Kidney tubule cell (primary cell): ENCODE data around the gene PDGFA.

Experiments used
- DNase-seq: peaks from one replicate; pipeline ENCODE4 v3.0.0-alpha.2; 2018; ENCODE audit warnings: low spot score

The PDGFA gene

DNA sequence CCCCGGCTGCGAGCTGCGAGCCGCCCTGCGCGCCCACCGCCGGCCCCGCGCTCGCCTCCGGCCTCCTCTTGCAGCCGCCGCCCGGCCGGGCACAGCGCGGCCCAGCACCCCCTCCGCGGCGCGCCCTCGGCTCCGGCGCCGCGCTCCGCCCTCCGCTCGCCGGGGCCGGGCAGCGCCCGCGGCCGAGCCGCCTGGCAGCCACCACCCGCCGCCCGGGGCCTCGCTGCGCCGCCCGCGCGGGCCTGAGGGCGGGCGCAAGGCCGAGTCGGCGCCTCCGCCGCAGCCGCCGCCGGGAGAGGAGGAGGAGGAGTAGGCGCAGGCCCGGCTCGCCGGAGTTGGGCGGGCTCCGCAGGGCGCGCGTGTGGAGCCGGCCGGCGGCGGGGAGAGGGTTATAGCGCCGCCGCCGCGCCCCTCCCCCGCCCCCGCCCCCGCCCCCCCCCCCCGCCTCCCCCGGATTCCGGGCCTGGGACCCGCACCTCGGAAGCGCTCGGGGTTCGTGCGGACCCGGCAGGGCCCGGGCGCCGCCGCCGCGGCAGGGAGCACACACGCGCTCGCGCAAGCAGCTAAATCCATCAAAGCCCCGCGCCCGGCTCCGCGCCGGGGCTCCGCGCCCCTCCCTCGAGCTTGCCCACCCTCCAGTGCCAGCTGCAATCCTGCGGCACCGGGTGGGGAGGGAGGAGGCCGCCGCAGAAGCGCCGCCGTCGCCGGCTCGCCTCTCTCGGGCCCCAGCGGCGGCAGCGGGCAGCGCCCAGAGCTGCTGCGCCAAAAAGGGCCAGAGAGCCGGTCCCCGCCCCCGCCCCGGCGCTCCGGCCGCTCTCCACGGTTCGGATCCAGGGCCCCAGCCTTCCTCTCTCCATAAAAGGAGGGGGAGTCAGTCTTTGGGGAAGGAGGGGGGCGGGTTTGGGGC lies at the start of gene PDGFA:
Gene PDGFA (minus strand): TSS at position 363 of the 907 bp plus-strand sequence. CDS start 845 bp downstream, outside the sequence.
- peak; percentile 78 for DNase-seq

DNA sequence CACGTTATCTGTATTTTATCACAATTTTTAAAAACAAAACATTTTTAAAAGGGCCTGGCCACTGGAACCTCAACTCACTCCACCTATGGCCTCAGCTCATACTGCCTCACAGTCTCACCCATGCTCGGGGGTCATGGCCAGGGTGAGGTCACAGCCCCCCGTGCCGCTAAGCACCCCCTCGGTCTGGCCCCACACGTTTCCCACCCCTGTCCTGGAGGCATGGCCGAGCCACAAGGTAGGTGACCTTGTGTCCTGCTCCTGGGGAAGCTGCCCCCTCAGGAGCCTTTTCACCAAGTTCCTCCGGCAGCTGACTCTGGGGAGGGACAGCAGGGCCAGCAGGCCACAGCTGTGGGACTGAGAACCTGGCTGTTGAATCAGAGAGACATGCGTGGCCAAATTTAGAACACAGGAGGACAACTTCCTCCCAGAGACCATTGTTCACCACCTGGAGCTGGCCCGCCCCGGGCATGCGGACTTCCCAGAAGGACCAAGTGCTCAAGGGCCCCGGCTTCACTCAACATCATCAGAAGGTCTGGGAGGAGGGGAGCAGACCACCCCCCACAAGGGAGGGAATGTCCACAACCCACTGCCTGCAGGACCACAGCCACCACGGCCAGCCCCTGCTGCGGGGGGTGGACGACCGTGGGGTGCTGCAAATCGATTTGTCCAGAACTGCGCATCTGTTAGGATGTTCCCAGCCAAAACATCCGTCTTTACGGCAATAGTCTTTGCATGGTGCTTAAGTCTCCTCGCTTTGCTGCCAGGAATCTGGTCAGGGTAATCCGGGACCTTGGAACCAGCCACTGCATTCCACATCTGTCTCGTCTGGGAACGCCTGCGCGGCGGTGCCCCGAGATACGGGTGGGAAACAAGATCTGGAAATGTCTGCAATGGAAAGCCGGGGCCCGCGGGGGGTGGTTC lies 48.6 kb upstream of the PDGFA start:
- DNase-seq, result no peak

DNA sequence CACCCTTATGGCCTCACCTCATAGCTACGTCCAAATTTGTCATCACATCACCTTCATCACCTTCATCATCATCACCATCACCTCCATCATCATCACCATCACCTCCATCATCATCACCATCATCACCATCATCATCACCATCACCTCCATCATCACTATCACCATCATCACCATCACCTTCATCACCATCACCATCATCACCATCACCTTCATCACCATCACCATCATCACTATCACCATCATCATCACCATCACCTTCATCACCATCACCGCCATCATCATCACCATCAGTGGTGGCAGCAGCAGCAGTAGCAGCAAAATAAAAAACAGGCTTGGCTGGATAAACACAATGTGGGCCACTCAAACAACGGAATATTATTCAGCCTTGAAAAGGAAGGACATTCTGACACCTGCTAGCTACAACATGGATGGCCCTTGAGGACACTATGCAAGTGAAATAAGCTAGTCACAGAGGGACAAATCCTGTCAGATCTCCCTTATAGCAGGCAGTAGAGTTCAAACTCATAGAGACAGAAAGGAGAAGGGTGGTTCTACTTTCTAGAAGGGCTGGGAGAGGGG lies 47.7 kb upstream of the PDGFA start:
- no peak for DNase-seq

DNA sequence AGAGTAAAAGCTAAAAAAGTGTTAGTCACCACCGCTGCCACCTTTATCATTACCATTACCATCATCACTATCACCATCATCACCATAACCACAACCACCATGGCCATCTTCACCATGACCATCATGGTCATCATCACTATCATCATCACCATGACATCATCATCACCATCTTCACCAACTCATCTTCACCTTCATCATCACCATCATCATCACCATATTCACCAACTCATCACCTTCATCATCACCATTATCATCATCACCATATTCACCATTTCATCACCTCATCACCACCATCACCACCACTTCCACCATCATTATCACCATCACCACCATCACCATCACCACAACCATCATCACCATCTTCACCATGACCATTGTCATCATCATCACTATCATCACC lies 46.5 kb upstream of the PDGFA start:
- DNase-seq, result no peak

DNA sequence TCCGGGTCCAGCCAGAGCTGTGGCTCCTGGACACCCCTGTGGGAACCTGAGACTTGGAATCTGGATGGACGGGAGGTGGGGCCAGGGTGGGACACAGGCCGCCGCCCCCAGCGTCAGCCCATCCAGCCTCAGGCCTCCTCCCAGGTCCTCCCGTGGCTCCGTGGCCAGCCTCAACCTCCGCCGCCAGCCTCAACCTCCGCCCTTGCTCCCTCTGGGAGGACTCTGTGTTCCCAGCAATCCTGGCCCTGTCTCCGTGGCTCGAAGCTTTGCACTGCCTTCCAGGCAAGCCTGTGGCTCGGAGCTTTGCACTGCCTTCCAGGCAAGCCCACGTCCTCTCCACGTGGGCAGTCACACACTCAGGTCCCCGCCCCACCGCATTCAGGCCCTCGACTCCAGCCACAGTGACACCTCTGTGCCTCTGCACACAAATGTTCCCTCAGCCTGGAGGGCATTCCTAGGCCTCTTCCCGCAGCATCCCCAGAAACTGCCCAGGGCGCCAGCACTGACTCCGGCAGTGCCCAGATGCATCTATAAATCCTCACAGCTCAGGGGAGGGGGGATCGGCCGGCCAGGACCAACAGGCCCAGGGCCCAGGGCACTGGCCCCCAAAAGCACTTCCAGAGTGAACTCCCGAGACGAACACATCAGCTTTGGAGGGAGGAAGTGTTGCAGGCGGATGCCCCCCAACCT lies 44.7 kb upstream of the PDGFA start:
- DNase-seq, result no peak

DNA sequence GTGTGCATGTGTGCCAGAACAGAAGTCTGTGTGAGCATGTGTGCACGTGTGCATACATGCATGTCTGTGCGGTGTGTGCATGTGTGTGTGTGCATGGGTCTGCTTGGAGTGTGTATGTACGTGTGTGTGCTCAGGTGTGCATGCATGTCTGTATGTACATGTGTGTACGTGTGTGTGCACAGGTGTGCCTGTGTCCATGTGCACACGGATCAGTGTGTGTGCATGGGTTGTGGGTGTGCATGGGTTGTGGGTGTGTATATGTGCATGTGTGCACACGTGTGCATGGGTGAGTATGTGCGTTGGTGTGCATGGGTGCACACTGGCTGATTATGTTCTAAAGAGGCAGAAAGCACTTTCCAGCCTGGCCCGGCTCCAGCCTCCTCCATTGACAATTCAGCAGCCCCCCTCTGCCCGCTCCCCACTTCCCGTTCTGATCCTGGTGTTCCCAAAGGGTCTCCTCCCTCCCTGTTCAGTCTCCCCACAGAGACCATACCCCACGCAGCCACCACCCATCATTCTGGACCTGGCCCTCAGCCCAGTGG lies 44.1 kb upstream of the PDGFA start:
- no peak for DNase-seq

DNA sequence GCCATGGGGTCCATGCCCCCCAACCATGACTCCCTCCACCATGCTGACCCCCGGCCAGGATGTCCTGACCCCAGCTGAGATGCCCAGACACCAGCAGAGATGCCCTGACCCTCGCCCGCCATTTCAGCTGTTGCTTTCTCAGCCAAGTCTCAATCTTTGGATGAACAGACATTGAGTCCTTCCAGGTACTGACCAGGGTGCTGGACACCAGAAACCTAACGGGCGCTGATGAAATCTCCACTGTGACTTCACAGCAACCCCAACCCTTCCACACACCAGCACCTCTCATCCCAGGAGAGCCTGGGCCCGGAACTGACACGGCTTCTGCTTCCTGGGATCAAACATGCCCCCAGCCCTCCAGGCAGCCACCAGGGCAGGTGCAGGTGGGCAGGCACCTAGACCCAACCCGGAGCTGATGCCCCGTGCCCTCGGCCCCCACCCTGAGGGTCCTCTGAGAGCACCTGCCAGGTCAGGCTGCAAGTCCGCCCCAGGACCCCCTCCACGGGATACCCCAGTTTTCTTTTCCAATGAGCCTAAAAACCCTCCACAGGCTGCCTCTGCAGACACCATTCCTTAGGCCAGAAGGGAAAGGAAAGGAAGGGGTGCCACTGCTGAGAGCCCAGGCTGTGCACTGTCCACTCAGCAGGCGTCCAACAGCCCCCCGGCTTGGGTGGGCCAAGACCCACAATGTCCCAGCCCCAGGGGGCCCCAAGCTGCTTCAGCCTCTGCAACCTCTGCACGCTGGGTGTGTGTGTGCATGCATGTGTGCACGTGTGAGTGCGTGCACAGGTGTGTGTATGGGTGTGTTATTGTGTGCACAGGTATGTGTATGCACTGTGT lies 43.4 kb upstream of the PDGFA start:
- no peak for DNase-seq

DNA sequence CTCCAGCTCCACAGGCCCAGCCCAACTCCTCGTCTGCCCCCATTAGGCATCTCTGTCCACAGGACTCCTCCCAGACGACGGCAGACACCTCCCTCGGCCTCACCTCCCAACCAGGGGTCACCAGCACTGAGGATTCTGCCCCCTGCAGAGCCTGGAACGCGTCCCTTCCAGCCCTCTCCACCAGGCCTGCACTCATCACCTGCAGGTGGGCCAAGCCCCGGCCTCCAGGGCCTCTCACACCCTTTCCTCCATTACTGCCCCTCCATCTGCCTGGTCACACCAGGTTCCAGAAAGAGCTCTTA lies 42.7 kb upstream of the PDGFA start:
- peak; percentile 17 for DNase-seq

DNA sequence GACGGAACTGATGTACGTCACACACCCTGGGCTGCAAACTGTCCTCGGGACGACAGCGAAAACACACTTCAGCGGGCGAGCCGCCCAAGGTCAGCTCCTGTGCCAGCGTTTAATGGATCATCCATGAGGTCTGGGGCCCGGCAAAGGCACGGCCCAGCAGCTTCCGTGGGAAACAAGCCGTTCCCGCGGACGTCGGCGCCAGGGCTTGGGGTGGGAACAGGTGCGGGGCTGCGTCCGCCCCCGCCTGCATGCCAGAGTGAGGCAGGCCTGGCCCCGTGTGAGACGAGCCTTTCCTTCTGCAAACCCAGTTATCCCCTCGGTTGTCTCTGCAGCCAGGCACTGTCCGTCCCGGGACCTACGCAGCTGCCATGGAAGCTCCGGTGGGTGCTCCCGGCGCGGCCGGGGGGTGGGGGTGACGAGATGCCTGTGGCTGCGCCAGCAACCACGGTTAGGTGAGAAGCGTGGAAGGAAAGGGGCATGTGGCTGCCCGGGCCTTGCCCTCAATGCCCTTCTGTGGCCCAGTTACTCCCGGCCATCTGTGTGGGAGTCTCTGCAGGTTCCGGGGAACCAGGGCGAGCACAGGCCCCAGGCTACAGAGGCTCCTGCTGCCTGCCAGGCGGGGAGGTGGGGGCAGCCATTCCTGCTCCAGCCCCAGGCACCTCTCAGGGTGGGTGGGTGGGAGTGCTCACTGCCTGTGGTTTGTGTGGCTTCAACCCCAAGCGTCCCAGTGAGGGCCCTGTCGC lies 42.2 kb upstream of the PDGFA start:
- peak; percentile 80 for DNase-seq

DNA sequence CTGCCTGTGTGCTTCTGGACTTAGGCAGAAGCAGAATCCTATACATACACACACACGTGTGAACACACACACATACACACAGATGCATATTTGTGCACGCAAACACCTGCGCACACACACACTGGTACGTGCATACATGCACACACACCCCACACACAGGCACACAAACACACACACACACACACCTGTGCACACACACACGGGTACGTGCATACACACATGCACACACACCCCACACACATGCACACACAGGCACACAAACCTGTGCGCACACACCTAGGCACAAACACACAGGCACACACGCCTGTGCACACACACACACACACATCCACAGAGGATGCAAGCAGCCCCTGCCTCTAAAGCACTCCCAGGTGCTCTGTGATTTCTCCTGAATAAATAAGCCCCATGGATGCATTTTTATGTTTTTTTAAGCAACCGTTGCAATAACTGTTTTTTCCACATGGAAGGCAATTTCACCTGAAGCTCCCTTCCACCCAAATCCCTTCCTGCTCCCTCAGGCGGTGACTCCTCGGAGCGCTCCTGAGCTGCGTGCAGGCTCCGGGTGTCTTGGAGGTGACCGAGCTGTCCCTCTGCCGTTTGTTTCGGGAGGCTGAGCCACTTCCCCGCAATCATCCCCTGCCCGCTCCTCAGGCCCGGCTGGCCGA lies 41.5 kb upstream of the PDGFA start:
- no peak for DNase-seq

DNA sequence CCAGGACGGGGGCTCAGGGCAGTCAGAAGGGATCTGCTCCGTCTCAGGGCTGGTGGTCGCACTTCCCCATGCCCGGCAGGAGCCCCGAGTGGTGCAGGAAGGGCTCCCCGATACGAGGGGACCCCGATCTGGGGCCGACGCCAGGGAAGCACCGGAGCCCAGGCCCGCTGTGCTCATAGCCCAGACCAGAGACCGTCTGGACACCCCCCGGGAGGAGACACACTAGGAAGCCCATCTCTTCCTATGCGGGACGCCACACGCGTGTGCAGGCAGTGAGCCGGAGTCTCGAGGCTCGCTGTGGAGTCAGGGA lies 39.7 kb upstream of the PDGFA start:
- DNase-seq, result no peak

DNA sequence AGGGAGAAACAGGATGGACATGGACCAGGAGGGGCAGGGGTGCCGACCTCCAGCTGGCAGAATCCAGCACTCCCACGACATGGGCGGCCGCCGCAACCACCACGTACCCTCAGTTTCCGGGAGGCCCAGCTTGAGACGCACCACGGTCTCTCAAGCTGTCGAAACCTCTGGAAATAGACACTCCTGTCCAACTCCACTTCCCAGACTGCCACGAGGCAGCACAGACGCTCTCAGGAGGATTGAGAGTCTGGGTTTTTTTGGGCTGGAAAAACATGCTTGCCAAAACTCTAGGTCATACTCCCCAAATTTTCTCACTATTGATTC lies 37.9 kb upstream of the PDGFA start:
- DNase-seq, result no peak

DNA sequence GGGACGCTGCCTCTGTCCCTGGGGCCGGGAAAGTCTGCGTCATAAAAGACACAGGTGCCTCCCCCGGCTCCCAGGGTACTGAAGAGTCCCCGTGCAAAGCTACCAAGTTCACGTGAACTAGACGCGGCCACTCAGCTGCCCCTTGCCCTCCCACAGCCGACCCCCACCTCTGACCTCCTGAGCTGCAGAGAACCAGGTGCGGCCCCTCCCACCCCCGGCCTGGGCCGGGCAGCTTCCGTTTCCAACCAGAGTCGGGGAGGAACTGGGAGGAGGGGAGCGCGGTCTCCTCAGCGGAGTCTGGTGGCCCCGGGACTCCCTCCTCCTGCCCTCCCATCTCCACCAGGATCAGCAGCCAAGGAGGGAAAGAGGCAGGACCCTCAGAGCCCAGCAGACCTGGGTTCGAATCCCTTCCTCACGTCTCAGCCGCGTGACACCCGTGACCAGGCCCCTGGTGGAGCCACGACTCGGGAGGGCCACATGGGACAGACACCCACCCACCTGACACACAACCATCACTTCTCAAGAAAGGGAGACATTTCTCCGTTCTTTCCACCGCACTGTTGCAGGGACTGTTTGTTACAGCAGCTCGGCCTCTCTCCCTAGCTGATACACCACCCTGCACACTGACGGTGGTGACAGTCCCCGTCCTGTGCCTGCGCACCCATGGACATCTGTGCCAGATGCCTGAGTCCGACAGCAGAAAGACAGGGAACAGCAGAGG lies 37.4 kb upstream of the PDGFA start:
- no peak for DNase-seq

DNA sequence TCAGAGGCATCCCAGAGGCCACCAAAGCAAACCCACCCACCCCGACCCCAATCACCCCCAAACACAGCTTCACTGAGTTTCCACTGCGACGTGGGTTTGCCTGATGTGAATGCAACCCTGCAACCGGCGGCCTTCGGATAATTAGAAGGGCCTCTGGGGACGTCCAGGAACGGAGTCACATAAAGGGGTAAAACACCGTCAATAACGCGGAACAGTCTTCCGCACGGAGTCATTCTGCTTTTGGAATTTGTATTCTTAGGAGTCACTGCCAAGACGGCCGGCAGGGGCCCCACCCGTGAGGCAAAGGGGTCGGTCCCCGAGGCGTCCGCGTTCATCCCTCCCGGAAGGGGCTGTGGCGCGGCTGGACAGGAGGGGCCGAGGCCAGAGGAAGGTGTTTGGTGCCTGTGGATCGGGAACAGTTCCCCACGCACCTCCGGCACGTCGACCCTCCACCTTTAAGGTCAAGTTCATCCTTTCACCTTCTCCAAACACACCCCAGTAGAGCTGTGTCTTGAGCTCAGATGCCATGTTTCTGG lies 36.7 kb upstream of the PDGFA start:
- no peak for DNase-seq

DNA sequence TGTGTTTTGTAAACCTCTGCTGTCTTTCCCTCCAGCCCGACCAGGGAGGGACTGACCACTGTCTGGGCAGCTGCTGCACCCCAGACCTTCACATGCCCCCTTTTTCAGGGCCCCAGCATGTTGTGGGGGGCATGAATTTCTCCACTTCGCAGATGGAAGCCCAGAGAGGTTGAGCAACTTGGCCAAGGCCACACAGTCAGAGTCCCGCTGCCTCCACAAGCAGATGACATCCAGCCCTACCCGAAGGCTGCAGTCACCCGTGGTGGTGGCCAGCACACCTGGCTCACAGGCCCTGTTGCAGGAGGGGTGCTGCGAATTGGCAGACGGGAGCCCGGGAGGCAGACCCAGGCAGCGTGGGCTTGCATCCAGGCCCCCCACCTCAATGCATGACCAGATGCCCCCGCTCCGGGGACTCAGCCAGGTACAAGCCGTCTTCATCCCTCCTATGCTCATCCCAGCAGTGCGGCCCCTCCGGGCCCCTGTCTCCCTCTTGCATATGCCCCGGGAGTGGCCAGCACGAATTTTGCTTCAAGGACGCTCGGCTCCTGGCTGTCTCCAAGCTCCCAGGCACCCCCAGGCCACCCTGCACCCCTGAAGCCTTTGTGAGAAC lies 36.0 kb upstream of the PDGFA start:
- no peak for DNase-seq

DNA sequence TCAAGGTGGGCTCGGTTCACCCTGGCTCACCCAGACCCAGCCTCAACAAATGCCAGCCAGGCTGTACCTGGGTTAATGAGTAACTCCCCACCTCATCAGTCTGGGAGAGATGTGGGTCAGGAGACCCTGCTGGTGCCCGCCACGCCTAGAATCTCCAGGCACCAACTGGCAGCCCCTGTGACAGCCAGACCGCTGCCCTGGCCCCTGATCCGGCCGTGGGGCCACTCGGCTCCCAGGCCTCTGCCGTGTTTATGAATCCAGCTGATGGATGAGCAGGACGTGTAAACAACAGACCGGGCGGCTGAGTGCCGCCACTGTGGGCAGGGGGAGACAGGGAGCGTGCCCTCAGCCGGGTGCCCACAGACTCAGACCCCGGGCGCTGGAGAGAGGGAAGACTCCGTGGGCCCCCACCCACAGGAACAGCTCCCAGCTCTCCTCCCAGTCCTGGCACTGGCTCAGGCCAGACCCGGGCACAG lies 34.0 kb upstream of the PDGFA start:
- peak; percentile 7 for DNase-seq

DNA sequence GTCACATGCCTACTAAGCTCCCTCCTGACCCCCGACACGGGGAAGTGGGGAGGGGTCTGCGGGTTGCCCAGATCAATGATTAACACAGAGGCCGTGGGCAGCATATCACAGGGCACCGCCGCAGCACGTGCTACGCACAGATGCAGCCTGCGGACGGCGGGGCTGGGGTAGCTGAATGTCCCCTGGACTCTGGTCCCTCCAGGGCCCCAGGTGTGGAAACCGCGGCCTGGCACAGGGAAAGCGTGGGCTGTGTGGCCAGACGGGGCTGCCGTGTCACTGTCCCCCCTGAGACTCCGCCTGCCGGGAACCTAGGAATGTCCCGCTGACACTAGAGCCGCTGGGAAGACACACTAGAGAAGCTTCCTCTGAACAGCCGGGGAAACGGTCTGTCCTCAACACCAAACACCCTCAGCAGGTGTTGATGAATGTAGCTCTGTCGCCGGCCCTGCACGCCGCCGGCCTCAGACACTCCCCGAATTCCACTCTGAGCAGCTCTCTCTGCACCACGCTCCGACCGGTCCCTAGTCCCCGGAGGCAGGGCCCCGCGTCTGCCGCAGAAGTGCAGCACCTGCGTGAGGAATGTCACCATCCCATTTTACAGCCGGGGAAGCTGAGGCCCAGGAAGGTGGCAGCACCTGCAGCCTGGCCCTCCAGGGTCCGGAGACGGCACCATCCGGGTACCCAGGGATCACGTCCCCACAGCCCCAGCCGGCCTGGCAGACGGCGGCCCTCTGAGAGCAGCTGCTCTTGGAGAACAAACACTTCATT lies 33.4 kb upstream of the PDGFA start:
- peak; percentile 27 for DNase-seq
